SU-DHL-6 (cell line): Measurements from ENCODE around the gene PTGES3.

Experiments
- EZH2phosphoT487 ChIP-seq: fragments of 200-600 bp; sonication (generic), shearing (Covaris generic); conservative IDR thresholded peaks from 2 replicates; pipeline ENCODE4 v1.6.1; 2018; ENCODE audit warnings: mild to moderate bottlenecking, antibody characterized with exemption, low read length, moderate library complexity, mixed read lengths
- TF ChIP-seq, protein P1 (sequence below): fragments of 200-600 bp; sonication (generic); IDR thresholded peaks from one replicate; pipeline ENCODE4 v1.5.1; 2017; ENCODE audit warnings: antibody characterized with exemption, mild to moderate bottlenecking, low read length, moderate library complexity; ENCODE audit not compliant: insufficient read depth, poor library complexity, severe bottlenecking

- TF ChIP-seq, protein P1, sequence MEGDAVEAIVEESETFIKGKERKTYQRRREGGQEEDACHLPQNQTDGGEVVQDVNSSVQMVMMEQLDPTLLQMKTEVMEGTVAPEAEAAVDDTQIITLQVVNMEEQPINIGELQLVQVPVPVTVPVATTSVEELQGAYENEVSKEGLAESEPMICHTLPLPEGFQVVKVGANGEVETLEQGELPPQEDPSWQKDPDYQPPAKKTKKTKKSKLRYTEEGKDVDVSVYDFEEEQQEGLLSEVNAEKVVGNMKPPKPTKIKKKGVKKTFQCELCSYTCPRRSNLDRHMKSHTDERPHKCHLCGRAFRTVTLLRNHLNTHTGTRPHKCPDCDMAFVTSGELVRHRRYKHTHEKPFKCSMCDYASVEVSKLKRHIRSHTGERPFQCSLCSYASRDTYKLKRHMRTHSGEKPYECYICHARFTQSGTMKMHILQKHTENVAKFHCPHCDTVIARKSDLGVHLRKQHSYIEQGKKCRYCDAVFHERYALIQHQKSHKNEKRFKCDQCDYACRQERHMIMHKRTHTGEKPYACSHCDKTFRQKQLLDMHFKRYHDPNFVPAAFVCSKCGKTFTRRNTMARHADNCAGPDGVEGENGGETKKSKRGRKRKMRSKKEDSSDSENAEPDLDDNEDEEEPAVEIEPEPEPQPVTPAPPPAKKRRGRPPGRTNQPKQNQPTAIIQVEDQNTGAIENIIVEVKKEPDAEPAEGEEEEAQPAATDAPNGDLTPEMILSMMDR: no peak
- TF ChIP-seq EZH2phosphoT487: no peak
Observed at GRCh38 chr12:56714431-56714929, 26.4 kb upstream of the PTGES3 start.
